ENCODE measurements around the gene P2RX1. TPM values are rescaled to one million over a fixed set of nuclear protein-coding genes. Genes with fewer than 3 reads are reported as not detected.

The P2RX1 gene
- total and polyA plus RNA-seq, 2 donors (not counting 1 experiment from before 2014, with no cell fraction given): 25.7 to 84.7 TPM

- no peak for ATAC-seq (ENCODE audit: low read depth)
- POLR2A ChIA-PET: no interaction called here
These were observed 30.3 kb downstream of the P2RX1 start for GRCh38 chr17:3885970-3886369.

GRCh38 chr17:3885271-3885670 is 31.0 kb downstream of the P2RX1 start:
- Mint-ChIP-seq H3K9me3 (ENCODE audit: insufficient read depth) (no peaks in the 10 kb centered on the region), H3K4me3 (no peak overlapping the region), H3K27ac (no peak overlapping the region)

More at GRCh38 chr17:3885970-3886369, 30.3 kb downstream of the P2RX1 start:
- H3K4me1 Mint-ChIP-seq: peaks cover 28% of the 10 kb centered on the region
- no peak overlapping the region for H3K4me3 ChIP-seq (ENCODE audit: control extremely low read depth in 1 of 5, extremely low read depth in 1 of 5, insufficient read depth in 1 of 5, low read depth in 2 of 5, low read length in 4 of 5)
- no peak for TF ChIP-seq EZH2 (IDR thresholded peaks at IDR 0.05; ENCODE audit: borderline replicate concordance, insufficient read depth, low read depth, low read length, poor library complexity, severe bottlenecking)
- no peak for TF ChIP-seq CTCF (IDR thresholded peaks at IDR 0.05)
- no peak overlapping the region for H3K4me3 Mint-ChIP-seq
- no peaks in the 10 kb centered on the region for H3K9me3 ChIP-seq (ENCODE audit: control extremely low read depth in 1 of 3, control insufficient read depth in 2 of 3, insufficient read depth in 1 of 3, low read length in 2 of 3)
- intact Hi-C loops (cut with micrococcal nuclease): no loop called here
- peaks cover 20 to 34% of the 10 kb centered on the region in 2 donors for H3K4me1 ChIP-seq (ENCODE audit: control insufficient read depth in 2 of 2, insufficient read depth in 2 of 2, low read length in 2 of 2)
- no peak overlapping the region for H3K9ac ChIP-seq (ENCODE audit: low read length)
- peaks cover 12% of the 10 kb centered on the region for H3K79me2 ChIP-seq (ENCODE audit: control insufficient read depth, insufficient read depth, low read length)
- H4K20me1 ChIP-seq (ENCODE audit: control insufficient read depth, insufficient read depth, low read length, poor library complexity, severe bottlenecking): no peaks in the 10 kb centered on the region
- peaks cover 0 to 14% of the 10 kb centered on the region in 2 experiments for H3K36me3 ChIP-seq (replicated peaks in 1 of 2; ENCODE audit: control extremely low read depth in 1 of 2, control insufficient read depth in 1 of 2, extremely low read depth in 1 of 2, insufficient read depth in 2 of 2, low read length in 1 of 2)
- no peak overlapping the region for H3K4me2 ChIP-seq (replicated peaks; ENCODE audit: low read depth, low read length, poor library complexity, severe bottlenecking)
- no peaks in the 10 kb centered on the region for H3K27me3 Mint-ChIP-seq
- H3K27ac Mint-ChIP-seq: no peak overlapping the region
- H3K27ac ChIP-seq (ENCODE audit: low read length in 2 of 2): no peak overlapping the region
- CTCF ChIA-PET: no interaction called here
- no peaks in the 10 kb centered on the region for H3K9me3 Mint-ChIP-seq (ENCODE audit: insufficient read depth)
- no peaks in the 10 kb centered on the region for H3K27me3 ChIP-seq (replicated peaks in 1 of 4; ENCODE audit: control extremely low read depth in 1 of 4, control insufficient read depth in 3 of 4, insufficient read depth in 4 of 4, low read length in 3 of 4)
- H2AFZ ChIP-seq (ENCODE audit: insufficient read depth, low read depth, low read length, poor library complexity, severe bottlenecking): no peak overlapping the region
- WGBS (ENCODE audit: insufficient coverage): 93% methylated on average over 4 of the region's 4 CpGs
- no peak for DNase-seq

More at GRCh38 chr17:3885271-3885670, 31.0 kb downstream of the P2RX1 start:
- Histone ChIP-seq H3K9me3 (ENCODE audit: control extremely low read depth in 1 of 3, control insufficient read depth in 2 of 3, insufficient read depth in 1 of 3, low read length in 2 of 3) (no peaks in the 10 kb centered on the region), H3K9ac (ENCODE audit: low read length) (no peak overlapping the region), H3K4me2 (replicated peaks; ENCODE audit: low read depth, low read length, poor library complexity, severe bottlenecking) (no peak overlapping the region), H2AFZ (ENCODE audit: insufficient read depth, low read depth, low read length, poor library complexity, severe bottlenecking) (no peak overlapping the region), H3K36me3 (replicated peaks in 1 of 2; ENCODE audit: control extremely low read depth in 1 of 2, control insufficient read depth in 1 of 2, extremely low read depth in 1 of 2, insufficient read depth in 2 of 2, low read length in 1 of 2) (peaks cover 0 to 14% of the 10 kb centered on the region in 2 experiments), H4K20me1 (ENCODE audit: control insufficient read depth, insufficient read depth, low read length, poor library complexity, severe bottlenecking) (no peaks in the 10 kb centered on the region), H3K27me3 (replicated peaks in 1 of 4; ENCODE audit: control extremely low read depth in 1 of 4, control insufficient read depth in 3 of 4, insufficient read depth in 4 of 4, low read length in 3 of 4) (no peaks in the 10 kb centered on the region), H3K79me2 (ENCODE audit: control insufficient read depth, insufficient read depth, low read length) (peaks cover 9% of the 10 kb centered on the region), H3K4me1 (ENCODE audit: control insufficient read depth in 2 of 2, insufficient read depth in 2 of 2, low read length in 2 of 2) (peaks cover 20 to 29% of the 10 kb centered on the region in 2 donors), H3K4me3 (ENCODE audit: control extremely low read depth in 1 of 5, extremely low read depth in 1 of 5, insufficient read depth in 1 of 5, low read depth in 2 of 5, low read length in 4 of 5) (no peak overlapping the region), H3K27ac (ENCODE audit: low read length in 2 of 2) (no peak overlapping the region)
- Mint-ChIP-seq H3K27me3 (no peaks in the 10 kb centered on the region), H3K4me1 (peaks cover 23% of the 10 kb centered on the region)
- DNase-seq (no peak), ATAC-seq (ENCODE audit: low read depth) (no peak)
- POLR2A ChIA-PET: no interaction called here
- intact Hi-C loops (cut with micrococcal nuclease): no loop called here
- no peak for TF ChIP-seq CTCF (IDR thresholded peaks at IDR 0.05)
- TF ChIP-seq EZH2 (IDR thresholded peaks at IDR 0.05; ENCODE audit: borderline replicate concordance, insufficient read depth, low read depth, low read length, poor library complexity, severe bottlenecking): no peak
- WGBS (ENCODE audit: insufficient coverage): 95% methylated on average over 14 of the region's 14 CpGs
- CTCF ChIA-PET: interaction anchor here (0.7 kb wide), 1 partner anchor 29 kb away, joined by 3 read pairs; no protein-coding TSS in a partner anchor
